COR-L47 (cell line): ENCODE results near the gene ANO10.
"Not testable (repeated sequence)": the region's sequence is repeated elsewhere in the genome, so short reads cannot be mapped to it uniquely, and the experiment has no call there.

Source experiments
- DNase-seq: peaks from one replicate; lab custom pipeline; 2025; lab: John Stamatoyannopoulos, UW

Gene ANO10

GRCh38 chr3:43627360-43627759 is 5.5 kb upstream of the ANO10 start:
- no peak for DNase-seq

- no peak for DNase-seq
Measured at GRCh38 chr3:43624619-43625305, 3.0 kb upstream of the ANO10 start.

- no peak for DNase-seq
Measured at GRCh38 chr3:43620831-43621655, 768 bp downstream of the ANO10 start.

- DNase-seq, result no peak
Measured at GRCh38 chr3:43619588-43619987, 2.2 kb downstream of the ANO10 start.

- DNase-seq, result no peak
Measured at GRCh38 chr3:43618142-43618541, 3.7 kb downstream of the ANO10 start.

- no peak for DNase-seq
Measured at GRCh38 chr3:43616034-43616433, 5.8 kb downstream of the ANO10 start.

- no peak for DNase-seq
Measured at GRCh38 chr3:43615133-43615532, 6.7 kb downstream of the ANO10 start.

- DNase-seq, result no peak
Measured at GRCh38 chr3:43613976-43614375, 7.8 kb downstream of the ANO10 start.

- DNase-seq, result no peak
Measured at GRCh38 chr3:43612419-43612818, 9.4 kb downstream of the ANO10 start.

GRCh38 chr3:43609406-43609805 is 12.4 kb downstream of the ANO10 start:
- no peak for DNase-seq

GRCh38 chr3:43608751-43609150 is 13.1 kb downstream of the ANO10 start:
- no peak for DNase-seq

GRCh38 chr3:43606284-43606683 is 15.5 kb downstream of the ANO10 start:
- no peak for DNase-seq

- not testable (repeated sequence) for DNase-seq
Measured at GRCh38 chr3:43599959-43600358, 21.9 kb downstream of the ANO10 start.

GRCh38 chr3:43597961-43598360 is 23.9 kb downstream of the ANO10 start:
- no peak for DNase-seq

GRCh38 chr3:43596178-43596577 is 25.6 kb downstream of the ANO10 start:
- DNase-seq, result not testable (repeated sequence)

GRCh38 chr3:43595280-43595679 is 26.5 kb downstream of the ANO10 start:
- not testable (repeated sequence) for DNase-seq

- DNase-seq, result not testable (repeated sequence)
Measured at GRCh38 chr3:43593588-43593987, 28.2 kb downstream of the ANO10 start.

- not testable (repeated sequence) for DNase-seq
Measured at GRCh38 chr3:43591866-43592265, 29.9 kb downstream of the ANO10 start.

- no peak for DNase-seq
Measured at GRCh38 chr3:43587303-43587702, 34.5 kb downstream of the ANO10 start.

- no peak for DNase-seq
Measured at GRCh38 chr3:43584043-43584826, 37.6 kb downstream of the ANO10 start.

GRCh38 chr3:43583481-43583880 is 38.3 kb downstream of the ANO10 start:
- no peak for DNase-seq

GRCh38 chr3:43582866-43583265 is 38.9 kb downstream of the ANO10 start:
- DNase-seq, result no peak

- no peak for DNase-seq
Measured at GRCh38 chr3:43581343-43581742, 40.5 kb downstream of the ANO10 start.
